Fibroblast of gingiva (primary cell): ENCODE data around the gene CDR2.
"Not testable (repeated sequence)": the region's sequence is repeated elsewhere in the genome, so short reads cannot be mapped to it uniquely, and the experiment has no call there.

ENCODE experiments used
- DNase-seq: peaks from one replicate; pipeline ENCODE4 v3.0.0-alpha.2; 2011; ENCODE audit warnings: low read depth

Gene CDR2

DNA sequence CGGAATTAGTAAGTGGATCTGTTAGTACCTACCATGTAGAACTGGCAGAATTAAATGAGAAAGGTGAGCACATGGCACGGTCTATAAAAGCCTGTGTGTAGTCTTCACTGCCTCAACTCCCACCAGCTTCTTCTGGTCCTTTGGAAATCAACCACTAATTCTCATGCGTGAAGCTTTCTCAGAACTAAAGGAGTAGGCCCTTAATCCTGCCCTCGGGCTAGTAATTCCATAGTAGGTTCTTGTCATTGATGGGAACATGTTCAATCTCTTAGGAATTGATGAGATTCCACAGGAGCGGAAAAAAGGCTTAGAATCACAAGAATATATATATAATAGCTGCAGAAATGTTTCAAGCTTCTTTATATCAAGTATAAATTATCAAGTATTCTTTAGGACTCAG lies 21.7 kb downstream of the CDR2 start:
- DNase-seq = no peak

DNA sequence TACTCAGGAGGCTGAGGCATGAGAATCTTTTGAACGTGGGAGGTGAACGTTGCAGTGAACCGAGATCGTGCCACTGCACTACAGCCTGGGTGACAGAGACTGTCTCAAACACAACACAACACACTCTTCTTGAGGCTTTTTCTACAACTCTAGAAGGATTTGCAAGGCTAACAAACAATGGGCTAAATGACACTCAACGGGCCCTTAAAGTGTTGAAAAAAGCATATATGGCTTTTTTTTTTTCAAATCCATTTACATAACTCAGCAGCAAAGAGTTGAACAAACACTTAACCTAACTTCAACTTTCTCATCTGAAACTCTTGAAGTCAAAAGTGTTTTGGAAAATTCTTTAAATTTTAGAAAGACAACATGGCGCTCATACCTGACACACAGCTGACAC lies 22.3 kb downstream of the CDR2 start:
- no peak for DNase-seq

- DNase-seq = not testable (repeated sequence)
Measured at GRCh38 chr16:22351017-22351416, 23.4 kb downstream of the CDR2 start.

- no peak for DNase-seq
Measured at GRCh38 chr16:22348291-22348690, 26.1 kb downstream of the CDR2 start.

GRCh38 chr16:22347100-22347820 lies 27.2 kb downstream of the CDR2 start:
- no peak for DNase-seq

DNA sequence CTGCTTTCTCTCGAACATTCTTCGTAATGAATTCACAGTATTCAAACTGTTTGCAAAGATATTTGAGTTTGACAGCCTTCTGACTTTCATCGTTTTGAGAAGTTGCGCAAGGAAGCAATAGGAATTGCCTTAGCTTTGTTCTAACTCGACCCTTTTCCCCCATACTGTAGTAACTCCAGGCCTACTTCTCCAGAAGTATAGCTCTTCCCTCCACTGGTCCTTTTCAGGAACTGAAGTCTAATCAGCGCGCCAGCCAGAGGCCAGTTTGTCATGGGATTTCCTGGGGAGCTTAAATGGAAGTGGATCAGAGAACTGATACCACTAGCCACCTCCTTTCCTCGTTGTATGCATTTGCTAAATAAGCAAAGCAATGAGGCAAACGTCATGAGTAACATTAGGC lies 27.9 kb downstream of the CDR2 start:
- no peak for DNase-seq

DNA sequence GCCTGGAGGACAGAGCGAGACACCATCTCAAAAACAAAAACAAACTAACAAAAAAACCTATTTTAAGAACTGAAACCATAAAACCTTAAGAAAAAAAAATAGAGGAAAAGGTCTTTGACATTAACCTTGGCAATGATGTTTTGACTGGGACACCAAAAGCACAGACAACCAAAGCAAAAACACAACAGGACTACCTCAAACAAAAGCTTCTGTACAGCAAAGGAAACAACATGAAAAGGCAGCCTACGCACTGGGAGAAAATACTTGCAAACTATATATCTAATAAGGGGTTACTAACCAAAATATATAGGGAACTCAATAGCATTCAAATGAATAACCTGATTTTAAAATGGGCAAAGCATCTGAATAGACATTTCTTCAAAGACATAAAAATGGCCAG lies 32.3 kb downstream of the CDR2 start:
- no peak for DNase-seq

DNA sequence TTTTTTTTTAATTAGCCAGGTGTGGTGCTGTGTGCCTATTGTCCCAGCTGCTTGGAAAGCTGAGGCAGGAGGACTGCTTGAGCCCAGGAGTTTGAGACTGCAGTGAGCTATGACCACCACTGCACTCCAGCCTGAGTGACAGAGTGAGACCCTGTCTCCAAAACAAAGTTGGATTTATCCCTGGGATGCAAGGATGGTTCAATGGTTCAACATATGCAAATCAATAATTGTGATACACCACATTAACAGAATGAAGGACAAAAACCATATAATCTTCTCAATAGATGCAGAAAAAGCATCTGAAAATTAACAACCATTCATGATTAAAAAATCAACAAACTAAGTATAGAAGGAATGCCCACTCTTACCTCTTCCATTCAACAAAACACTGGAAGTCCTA lies 33.5 kb downstream of the CDR2 start:
- DNase-seq = no peak

DNA sequence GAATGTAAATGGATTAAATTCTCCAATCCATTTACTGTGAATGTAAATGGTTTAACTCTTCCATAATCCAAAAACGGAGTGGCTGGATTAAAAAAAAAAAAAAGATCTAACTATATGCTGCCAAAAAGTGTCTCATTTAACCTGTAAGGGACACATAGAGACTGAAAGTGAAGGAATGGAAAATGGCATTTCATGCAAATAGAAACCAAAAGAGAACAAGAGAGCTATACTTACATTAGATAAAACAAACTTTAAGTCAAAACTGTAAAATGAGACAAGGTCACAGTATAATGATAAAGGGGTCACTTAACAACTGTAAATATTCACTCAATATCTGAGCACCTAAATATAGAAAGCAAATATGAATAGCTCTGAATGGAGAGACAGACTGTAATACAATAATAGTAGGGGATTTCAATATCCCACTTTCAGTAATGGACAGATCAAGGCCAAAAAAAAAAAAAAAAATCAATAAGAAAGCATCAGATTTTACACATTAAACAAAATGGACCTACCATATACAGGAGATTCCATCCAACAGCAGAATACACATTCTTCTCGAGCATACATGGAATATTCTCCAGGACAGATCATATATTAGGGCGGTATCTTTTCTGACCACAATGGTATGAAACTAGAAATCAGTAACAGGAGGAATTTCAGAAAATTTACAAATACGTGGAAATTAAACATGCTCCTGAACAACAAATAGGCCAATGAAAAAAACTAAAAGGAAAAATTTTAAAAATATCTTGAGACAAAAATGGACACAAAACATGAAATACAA lies 36.4 kb downstream of the CDR2 start:
- DNase-seq = no peak

- DNase-seq = no peak
Measured at GRCh38 chr16:22337045-22337444, 37.4 kb downstream of the CDR2 start.

DNA sequence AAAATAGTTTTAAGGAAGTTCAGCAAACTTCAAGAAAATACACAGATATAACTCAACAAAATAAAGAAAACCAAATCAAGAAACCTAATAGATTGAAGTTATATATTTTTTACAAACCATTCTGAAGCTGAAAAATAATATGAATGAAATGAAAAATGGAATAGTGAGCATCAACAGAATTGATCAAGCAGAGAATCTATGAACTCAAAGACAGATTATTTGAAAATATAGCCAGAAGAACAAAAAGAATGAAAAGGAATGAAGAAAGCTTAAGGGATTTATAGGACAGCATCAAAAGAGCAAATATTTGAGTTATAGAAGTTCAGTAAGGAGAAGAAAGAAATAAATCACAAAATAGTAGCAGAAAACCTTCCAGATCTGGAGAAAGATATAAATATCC lies 37.8 kb downstream of the CDR2 start:
- no peak for DNase-seq

GRCh38 chr16:22335668-22336246 lies 38.7 kb downstream of the CDR2 start:
- DNase-seq = no peak

DNA sequence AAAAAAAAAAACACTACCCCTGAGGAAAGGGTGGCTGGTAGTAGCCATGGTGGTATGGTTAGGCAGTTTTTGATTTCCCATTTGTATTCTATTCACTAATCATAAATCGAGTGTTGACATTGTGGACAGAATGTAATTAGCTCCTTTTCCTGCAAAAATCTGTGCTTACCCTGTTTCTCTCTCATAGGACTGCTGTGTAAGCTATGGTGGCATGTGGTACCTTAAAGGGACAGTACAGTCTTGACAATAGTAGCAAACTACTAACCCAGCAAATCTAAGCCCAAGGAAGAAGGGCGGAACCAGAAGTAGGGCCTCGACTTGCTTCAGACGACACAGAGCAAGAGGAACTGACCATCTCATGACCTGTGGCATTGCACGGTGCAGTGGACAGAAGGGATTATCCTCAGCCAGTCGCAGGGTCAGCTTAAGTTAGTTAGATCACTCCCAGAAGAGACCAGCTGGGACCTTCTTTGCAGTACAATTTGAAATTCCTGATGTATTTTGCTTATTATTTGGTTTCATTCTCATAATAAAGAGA lies 40.9 kb downstream of the CDR2 start:
- DNase-seq = no peak

GRCh38 chr16:22330326-22330725 lies 44.1 kb downstream of the CDR2 start:
- DNase-seq = no peak

- DNase-seq = no peak
Measured at GRCh38 chr16:22329199-22329695, 45.2 kb downstream of the CDR2 start.

DNA sequence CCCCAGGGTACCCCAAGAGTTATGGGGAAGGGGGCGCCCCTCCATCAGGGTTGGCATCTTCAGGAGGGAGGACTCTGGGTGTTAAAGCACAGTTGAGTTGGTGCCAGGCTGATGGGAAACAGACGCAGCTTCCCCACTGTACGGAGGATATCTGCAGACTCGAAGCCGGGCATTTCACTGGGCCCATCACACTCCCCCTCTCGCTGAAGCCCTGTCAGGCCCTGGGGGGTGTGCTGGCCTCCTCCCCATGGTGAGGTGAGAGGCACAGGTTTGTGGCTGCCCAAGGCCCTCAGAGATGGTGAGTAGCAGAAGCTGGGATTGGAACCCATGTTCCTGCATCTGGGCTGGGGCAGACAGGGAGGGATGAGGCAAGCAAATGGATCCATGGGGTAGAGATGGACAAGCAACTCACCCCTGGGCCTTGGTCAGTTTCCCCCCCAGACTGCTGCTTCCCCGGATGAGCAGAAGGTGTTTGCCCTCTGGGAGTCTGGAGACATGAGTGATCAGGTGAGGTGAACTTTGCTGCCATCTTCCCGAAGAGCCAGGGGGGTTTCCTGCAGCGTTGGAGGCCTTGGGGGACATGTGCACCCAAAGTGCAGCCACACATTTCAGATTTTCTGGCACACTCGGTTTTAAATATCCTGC lies 46.2 kb downstream of the CDR2 start:
- no peak for DNase-seq

DNA sequence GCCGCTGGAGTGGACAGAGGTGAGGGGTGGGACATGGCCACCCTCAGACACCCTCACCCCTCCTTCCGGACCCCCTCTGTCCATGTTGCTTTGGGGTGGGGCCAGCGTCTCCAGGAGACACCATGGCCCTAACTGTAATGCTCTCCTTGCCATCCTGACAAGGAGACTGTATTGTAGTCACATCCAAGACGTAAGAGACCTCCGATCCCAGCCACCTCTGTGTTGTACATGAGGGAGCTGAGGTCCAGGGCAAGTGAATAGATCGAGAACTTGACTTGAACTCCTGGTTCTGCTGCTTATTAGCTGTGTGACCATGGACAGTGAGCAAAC lies 47.0 kb downstream of the CDR2 start:
- DNase-seq = no peak

DNA sequence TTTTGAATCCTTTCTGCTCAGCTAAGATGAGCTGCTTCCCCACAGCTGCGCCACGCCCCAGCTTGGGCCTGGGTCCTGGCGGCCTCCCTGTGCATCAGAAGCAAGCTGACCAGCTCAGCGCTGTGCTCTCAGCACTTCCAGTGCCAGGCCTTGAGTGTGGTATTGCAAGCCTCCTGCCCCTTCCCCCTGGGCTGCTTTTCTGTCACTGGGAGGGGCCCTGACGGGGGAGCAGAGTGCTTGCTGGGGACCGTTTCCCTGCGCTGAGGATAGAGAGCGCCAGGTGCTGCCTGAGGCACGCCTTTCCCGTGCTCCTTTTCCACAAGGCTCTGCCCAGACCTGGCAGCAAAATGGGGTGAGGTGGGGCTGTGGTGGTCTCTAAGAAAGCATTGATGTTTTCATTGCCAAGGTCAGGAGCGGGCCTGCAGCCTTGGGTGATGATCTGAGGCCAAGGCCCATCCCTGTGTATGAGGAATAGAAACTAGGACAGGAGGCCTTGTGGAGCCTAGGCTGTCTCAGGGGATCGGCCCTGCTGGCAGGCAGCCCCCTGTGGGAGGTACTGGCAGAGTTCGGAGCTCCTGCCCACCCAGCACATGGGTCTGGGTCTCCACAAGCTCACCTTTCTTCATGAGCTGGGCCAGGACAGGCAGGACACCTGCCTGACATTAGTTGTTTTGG lies 47.5 kb downstream of the CDR2 start:
- no peak for DNase-seq

GRCh38 chr16:22326369-22326652 lies 48.1 kb downstream of the CDR2 start:
- no peak for DNase-seq

GRCh38 chr16:22325598-22326368 lies 48.6 kb downstream of the CDR2 start:
- DNase-seq = no peak
